Lower leg skin (tissue), 4 donors: ENCODE results near the gene RPL36. TPM values are rescaled to one million over a fixed set of nuclear protein-coding genes. Genes with fewer than 3 reads are reported as not detected.

Experiments
- DNase-seq, 2 donors: peaks; one replicate each; pipeline ENCODE4 v3.0.0-alpha.2; 2019; ENCODE audit warnings: low spot score in 2 of 2
- H3K4me3 ChIP-seq: fragments of 200-600 bp; sonication (generic); 2 replicates; pipeline ENCODE4 v1.5.1; 2017; ENCODE audit warnings: mild to moderate bottlenecking, low read depth; ENCODE audit not compliant: poor library complexity, severe bottlenecking
- POLR2A ChIP-seq, 2 donors: fragments of 450-650 bp; IDR thresholded peaks; one replicate each; pipeline ENCODE4 v1.6.1; 2016 to 2017; ENCODE audit warnings: antibody characterized with exemption in 2 of 2, mild to moderate bottlenecking in 1 of 2, moderate library complexity in 1 of 2
- WGBS, 2 donors: methylation state at CpG; one replicate each; pipeline ENCODE4 v1.1.5; 2018; 5-methylcytosine and 5-hydroxymethylcytosine counted together
- intact Hi-C: fragments of 100-400 bp; cut with DNase I; formaldehyde crosslinking; loops from one replicate; pipeline ENCODE4 v1.15.0; 2023; ENCODE audit warnings: low total_unique reads
- total RNA-seq, 4 donors: library from RNA; depleted of rRNA; stranded (reverse); fragments of >200 nt; gene quantifications; one replicate each; pipeline ENCODE4 v1.1.0, GENCODE V29; 2016
- TF ChIP-seq, protein P1 (sequence below), 3 donors: fragments of 450-650 bp; IDR thresholded peaks; one replicate each; pipeline ENCODE4 v1.5.1; 2016; ENCODE audit warnings: antibody characterized with exemption in 3 of 3, mild to moderate bottlenecking in 3 of 3, moderate library complexity in 2 of 3

Gene RPL36
- total RNA-seq, 4 donors from 2014 or later, result 1,101 to 1,427 (median 1,254) TPM

DNA sequence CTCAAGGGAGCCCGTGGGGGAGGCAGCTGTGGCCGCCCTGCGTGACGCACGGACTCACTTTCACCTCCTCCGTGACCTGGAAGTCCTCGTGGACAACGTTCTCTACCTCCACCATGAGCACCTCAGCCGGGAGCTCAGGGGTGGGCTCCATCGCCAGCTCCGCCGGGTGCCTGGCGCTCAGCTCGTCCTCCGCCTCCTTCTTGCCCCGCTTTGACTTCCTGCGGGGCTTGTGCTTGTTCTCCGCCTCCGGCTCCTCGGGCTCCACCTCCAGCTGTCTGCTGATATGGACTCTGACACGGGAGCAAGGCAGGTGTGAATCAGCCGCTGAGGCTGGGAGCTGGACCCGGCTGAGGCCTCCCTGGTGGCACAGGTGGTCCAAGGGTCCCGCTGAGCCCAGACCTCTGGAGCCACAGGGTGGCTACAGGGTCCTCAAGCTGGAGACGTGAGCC is 21.6 kb downstream of the RPL36 start:
- DNase-seq, result no peak
- intact Hi-C loops, result no loop called here
- no peak for TF ChIP-seq POLR2A (IDR thresholded peaks at IDR 0.05)
- TF ChIP-seq, protein P1, sequence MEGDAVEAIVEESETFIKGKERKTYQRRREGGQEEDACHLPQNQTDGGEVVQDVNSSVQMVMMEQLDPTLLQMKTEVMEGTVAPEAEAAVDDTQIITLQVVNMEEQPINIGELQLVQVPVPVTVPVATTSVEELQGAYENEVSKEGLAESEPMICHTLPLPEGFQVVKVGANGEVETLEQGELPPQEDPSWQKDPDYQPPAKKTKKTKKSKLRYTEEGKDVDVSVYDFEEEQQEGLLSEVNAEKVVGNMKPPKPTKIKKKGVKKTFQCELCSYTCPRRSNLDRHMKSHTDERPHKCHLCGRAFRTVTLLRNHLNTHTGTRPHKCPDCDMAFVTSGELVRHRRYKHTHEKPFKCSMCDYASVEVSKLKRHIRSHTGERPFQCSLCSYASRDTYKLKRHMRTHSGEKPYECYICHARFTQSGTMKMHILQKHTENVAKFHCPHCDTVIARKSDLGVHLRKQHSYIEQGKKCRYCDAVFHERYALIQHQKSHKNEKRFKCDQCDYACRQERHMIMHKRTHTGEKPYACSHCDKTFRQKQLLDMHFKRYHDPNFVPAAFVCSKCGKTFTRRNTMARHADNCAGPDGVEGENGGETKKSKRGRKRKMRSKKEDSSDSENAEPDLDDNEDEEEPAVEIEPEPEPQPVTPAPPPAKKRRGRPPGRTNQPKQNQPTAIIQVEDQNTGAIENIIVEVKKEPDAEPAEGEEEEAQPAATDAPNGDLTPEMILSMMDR (IDR thresholded peaks at IDR 0.05), result no peak
- WGBS, 2 donors, result 89% methylated on average over 21 to 25 of the region's 25 CpGs
- no peak overlapping the region for H3K4me3 ChIP-seq

DNA sequence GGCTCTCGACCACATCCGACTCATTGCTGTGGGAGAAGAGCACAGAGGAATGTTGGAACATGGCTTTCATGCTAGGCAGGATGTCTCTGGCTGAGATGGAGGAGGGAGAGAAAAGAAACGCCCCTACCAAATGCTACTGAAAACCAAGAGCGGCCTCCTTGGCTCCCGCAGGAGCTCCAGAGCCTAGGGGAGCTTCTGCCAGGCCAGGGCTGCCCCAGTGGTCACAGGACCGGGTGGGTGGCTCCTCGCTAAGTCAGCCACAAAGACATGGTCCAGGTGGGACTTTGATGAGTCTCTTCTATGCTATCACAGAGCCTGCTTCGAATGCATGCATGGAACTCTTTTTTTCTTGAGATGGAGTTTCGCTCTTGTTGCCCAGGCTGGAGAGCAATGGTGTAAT is 23.1 kb downstream of the RPL36 start:
- 94% methylated on average over 9 of the region's 9 CpGs for WGBS, 2 donors
- TF ChIP-seq, protein P1 (IDR thresholded peaks at IDR 0.05), result no peak
- no peak for DNase-seq
- no peak overlapping the region for H3K4me3 ChIP-seq
- intact Hi-C loops, result no loop called here

DNA sequence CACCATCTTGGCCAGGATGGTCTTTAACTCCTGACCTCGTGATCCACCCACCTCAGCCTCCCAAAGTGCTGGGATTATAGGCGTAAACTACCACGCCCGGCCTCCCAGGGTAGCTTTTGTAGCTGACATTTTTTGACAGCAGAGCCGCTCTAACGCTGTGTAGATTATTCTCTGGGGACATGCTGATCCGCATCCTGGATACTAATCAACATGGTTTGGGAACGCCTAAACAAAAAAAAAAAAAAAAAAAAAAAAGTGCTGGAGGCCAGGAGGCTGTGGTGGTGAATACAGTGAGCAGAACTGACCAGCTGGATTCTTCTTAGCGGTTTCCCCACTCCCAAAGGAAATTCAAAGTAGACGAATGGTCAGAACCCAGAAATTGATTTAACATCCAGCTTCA is 24.7 kb downstream of the RPL36 start:
- intact Hi-C loops, result no loop called here

DNA sequence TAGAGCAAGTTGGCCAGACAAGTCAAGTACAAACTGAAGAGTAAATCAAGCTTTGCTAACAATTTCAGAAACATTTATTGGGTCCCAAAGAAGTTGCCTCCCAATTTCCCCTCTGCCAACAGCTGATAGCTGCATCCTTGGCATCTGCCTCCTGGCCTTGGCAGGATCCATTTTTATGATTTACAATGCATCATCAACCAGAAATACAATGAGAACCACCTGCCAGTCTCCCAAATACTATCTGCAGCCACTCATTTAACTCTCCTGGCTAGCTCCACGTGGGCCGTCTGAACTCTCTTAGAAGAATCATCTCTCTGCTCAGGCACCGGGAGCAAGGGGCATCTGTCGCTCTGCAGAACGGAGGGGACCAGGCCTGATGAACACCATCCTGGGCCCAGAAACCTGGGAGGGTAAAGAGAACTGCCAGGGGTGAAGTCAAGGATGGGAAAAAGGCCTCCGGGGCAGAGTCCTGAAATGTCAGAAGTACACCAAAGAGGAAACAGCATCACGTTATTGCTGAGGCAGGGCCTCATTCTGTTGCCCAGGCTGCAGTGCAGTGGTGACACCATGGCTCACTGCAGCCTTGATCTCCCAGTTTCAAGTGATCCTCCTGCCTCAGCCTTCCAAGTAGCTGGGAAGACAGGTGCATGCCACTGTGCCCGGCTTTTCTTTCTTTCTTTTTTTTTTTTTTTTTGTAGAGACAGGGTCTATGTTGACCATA is 27.3 kb downstream of the RPL36 start:
- no peak overlapping the region for H3K4me3 ChIP-seq
- WGBS, 2 donors, result 71 to 74% methylated on average over 8 of the region's 8 CpGs
- TF ChIP-seq POLR2A (IDR thresholded peaks at IDR 0.05), result no peak
- TF ChIP-seq, protein P1 (IDR thresholded peaks at IDR 0.05), result no peak
- intact Hi-C loops, result no loop called here
- no peak for DNase-seq

More for the DNA sequence above, 24.7 kb downstream of the RPL36 start:
- 79 to 84% methylated on average over 10 of the region's 10 CpGs for WGBS, 2 donors
- no peak overlapping the region for H3K4me3 ChIP-seq
- TF ChIP-seq, protein P1 (IDR thresholded peaks at IDR 0.05), result no peak
- no peak for TF ChIP-seq POLR2A (IDR thresholded peaks at IDR 0.05)
- DNase-seq, result no peak

DNA sequence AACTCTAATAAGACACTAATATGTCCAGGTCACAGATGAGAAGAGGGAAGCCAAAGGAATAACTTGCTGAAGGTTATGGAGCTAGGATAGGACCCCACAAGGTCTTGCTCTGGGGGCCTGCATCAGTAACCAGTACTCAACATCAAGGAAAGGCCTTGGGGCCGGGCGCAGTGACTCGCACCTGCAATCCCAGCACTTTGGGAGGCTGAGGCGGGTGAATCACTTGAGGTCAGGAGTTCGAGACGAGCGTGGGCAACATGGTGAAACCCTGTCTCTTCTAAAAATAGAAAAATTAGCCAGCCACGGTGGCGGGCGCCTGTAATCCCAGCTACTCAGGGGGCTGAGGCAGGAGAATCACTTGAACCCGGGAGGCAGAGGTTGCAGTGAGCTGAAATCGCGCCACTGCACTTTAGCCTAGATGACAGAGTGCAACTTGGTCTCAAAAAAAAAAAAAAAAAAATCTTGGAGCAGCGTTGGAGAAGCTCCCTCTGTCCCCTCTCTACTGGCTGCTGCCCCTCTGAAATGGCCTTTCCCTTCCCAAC is 28.0 kb downstream of the RPL36 start:
- TF ChIP-seq POLR2A (IDR thresholded peaks at IDR 0.05), result no peak
- TF ChIP-seq, protein P1 (IDR thresholded peaks at IDR 0.05), result no peak
- intact Hi-C loops, result no loop called here
- WGBS, 2 donors, result 53 to 75% methylated on average over 14 of the region's 14 CpGs
- H3K4me3 ChIP-seq, result no peak overlapping the region
- no peak for DNase-seq
